Stimulated activated CD4-positive, alpha-beta T cell treated with anti-CD3 and anti-CD28 coated beads, Interleukin-2, amount 100 ng/mL, for 24 hours (primary cell): ENCODE measurements around the gene IL7R.

ENCODE experiments used
- DNase-seq, 2 donors: peaks; one replicate each; pipeline ENCODE4 v3.0.0-alpha.2; 2020

IL7R gene

DNA sequence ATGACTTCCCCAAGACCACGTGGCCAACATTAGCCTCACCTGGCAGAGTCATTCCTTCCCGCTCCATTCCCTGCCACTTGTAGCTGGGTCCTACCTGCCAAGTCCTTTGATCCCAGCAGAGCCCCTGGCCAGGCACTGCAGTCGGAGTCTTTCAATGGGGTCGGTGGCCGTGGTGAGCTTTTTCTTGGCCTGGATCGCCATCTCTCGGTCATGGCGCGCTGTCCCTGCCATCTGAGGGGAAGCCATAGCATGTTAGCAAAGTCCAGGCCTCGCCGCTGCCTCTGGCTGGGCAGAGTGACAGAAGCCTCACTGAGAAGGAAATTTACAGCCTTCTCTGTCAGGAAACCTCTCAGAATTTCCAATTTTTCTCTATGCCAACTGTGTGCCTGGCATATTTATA is 64.2 kb downstream of the IL7R start:
- DNase-seq = no peak

DNA sequence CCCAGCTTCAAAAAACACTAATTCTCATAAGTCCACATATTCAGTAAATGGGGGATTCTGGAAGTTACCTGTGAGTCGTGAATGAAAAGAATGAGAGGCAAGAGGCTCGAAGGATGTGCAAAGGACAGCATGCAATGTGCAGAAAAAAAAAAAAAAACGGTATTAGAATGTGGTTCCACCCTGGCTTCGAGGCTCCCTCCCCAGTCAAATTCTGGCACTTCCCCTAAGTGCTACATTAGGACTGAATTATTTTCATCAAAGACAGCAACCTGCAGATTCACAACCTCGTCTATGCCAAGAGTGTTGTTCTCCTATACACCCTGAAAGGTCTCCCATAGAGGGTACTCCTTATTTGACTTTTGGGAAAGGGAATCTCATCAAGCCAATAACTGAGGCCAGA is 65.2 kb downstream of the IL7R start:
- DNase-seq = no peak

GRCh38 chr5:35922468-35922867 is 65.8 kb downstream of the IL7R start:
- no peak for DNase-seq

DNA sequence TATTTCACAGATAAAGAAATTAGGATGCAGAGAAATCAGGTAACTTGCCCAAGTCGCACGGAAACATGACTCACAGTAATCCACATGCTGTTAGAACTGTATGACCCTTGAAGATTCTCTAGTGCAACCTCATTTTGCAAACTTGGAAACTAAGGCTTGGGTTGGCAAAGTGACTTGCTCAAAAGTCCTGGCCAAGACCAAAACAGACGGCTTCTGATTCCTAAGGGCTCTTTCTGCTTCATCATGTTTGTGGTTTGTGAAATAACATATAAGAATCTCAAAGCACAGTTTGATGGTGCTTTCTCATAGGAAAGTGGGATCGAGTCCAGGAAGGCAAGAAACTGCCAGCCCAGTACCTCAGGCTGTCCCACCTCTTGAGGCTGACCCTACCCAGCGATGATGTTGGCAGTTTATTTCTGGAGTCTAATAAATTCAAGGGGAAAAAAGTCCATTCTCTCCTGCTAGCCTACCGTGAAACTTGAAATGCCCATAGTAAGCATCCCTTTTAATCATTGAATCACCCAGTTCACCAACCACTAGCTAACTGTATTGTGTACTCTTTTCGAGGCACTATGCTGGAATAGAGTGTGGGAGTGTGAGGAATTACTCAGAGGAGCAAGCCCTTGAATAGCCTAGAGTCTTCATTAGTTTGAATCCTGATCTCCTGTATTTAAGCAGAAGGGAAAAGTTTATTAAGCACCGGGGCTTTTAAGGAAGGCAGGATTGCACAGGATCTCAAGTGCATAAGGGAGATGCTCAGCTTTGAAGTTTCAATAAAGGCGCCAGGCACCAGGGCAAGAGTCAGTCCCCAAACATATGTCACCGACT is 67.6 kb downstream of the IL7R start:
- DNase-seq = no peak

DNA sequence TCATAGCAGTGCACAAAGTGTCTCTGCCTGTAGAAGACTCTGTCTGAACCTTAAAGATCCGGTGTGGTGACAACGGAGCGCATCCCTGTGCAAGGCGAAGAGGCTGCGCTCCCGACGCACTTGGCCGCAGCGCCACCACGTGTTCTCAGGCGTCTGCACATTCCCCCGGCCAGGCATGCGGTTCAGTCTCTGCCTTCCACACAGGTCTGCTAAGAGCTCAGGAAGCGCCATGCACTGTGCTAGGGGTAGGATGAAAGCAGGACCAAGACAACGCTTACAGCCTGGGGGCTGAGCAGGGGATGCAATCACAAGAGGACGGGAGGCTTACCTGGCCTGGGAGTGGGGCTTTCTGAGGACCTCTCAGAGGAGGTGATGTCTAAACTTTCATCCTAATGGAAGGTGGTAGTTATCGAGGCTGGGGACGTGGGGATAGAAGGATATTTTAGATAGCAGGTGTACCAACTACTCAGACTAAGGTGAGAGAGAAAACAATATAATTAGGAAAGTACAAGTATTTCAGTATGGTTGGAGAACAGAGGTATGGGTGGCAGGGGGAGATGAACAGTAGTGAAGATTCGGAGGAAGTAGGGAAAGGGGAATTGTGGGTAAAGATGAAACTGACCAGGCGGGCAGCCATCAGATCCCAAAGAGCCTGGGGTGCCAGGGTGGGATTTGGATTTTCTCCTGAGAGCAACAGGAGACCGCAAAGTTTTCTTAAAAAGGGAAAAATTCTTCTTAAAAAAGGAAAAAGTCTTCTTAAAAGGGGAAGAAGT is 68.4 kb downstream of the IL7R start:
- peak; percentile 86 to 88 for DNase-seq

DNA sequence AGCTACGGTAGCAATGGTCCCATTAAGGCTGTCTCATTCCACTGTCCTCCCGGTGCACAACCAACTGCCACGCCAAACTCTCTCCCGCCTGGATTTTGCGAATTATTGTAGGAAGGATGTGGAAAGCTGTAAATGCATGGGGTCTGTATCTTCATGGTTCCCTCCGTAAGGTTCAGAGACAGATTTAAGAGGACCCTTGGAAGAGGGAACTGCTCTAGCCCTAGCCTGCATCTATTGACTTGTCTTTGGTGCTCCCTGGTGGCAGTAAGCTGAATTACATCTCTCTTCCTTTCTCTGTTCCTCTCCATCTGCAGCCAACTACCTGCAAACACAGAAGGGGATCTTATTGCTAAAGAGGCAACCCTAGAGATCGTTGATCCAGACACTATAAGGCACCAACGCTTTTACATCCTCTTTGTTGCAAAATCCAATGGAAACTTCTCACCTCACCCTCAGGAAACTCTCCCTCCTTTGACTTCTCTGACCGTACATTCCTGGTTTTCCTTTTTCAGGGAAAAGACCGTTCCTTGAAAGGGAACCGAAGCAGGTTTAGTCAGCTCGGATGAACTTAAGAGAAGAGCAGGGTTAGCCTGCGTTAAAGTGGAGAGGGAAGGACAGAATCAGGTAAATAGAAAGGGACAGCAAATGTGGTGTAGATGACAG is 69.8 kb downstream of the IL7R start:
- DNase-seq = peak; percentile 57 to 75
